GM19023 (cell line): Measurements from ENCODE around the gene HYAL1.
"Not testable (repeated sequence)": the region's sequence is repeated elsewhere in the genome, so short reads cannot be mapped to it uniquely, and the experiment has no call there.

Experiments used
- ATAC-seq: cut with Tn5 transposase; IDR thresholded peaks from one replicate; pipeline ENCODE4 v1.9.1; 2021; ENCODE audit warnings: mild to moderate bottlenecking, moderate library complexity; ENCODE audit not compliant: unreplicated experiment

HYAL1 gene

GRCh38 chr3:50294492-50295403 is 8.6 kb downstream of the HYAL1 start:
- no peak for ATAC-seq

- no peak for ATAC-seq
Measured at GRCh38 chr3:50294089-50294488, 9.3 kb downstream of the HYAL1 start.

DNA sequence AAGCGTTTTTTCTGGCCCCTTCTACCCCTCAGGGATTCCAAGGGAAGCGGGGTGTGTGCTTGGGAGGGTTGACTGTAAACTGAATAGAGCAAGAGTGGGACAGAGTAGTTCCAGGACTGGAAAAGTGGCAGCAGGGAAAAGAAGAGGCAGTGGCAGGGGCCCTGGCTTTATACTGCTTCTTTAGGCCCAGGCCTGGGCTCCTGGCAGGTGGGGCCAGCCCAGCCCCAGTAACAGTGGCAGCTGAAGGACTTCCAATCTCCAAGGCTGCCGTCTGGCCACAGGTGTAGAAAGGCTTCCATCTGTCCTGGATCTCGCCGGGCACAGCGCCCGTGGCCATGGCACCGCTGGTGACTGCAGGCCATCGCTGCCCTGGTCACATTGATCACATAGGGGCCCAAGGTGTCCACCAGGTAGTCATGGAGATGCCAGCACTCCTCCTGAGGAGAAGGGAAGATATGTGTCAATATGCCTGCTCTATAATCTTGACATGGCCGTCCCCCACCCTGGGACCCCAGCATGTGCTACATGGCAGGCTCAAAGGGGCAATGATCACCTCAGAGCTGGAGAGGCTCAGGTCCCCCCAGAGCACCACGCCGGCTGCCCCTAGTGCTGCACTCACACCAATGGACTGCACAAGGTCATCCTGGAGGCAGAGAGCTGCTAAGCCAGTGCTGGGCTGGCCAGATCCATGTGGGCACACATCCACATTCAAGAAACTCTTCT is 10.1 kb downstream of the HYAL1 start:
- no peak for ATAC-seq

DNA sequence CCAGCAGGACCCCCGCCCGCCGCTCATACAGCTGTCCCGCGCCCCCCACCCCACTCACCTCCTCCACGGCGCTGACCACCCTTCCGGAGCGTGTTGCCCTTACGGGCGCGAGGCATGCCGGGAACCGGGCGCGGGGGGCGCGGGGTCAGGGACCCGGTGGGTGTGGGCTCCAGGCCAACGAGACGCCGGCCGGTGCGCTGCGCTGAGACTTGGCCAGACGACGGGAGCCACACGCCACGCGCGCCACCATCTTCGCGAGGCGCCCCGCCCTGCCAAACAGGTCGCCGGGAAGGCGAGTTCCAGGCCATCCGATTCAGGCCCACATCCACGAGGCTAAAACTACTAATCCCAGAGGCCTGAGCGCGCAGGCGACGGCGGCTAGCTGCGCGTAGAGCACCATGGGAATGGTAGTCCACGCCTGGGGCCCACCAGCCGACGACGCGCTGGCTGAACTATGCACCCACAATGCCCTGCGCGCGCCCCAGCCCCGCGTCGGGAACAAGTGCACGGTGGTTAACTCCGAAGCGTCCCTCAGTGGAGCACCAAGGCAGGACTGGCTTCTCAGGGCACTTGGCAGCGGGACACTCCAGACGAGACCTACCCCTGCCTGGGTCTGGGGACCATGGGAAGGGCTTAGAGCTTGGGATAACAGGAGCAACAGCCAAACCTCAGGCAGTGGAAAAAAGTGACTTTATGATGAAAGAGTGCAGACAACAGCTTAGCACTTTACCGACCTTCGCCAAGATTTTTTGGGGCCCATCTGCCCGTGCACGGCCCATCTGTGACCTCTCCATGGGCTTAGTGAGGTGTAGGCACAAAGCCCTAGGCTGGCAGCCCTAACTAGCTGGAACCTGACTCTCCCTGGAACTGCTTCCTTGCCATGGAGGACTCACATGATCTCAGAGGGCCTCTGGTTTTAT is 11.0 kb downstream of the HYAL1 start, which contains the start of gene IFRD2:
Gene IFRD2, minus strand, starts transcription at position 271 of the 920 bp plus-strand sequence. Its CDS starts 155 bp downstream, at position 116.
- peak; percentile 95 for ATAC-seq

DNA sequence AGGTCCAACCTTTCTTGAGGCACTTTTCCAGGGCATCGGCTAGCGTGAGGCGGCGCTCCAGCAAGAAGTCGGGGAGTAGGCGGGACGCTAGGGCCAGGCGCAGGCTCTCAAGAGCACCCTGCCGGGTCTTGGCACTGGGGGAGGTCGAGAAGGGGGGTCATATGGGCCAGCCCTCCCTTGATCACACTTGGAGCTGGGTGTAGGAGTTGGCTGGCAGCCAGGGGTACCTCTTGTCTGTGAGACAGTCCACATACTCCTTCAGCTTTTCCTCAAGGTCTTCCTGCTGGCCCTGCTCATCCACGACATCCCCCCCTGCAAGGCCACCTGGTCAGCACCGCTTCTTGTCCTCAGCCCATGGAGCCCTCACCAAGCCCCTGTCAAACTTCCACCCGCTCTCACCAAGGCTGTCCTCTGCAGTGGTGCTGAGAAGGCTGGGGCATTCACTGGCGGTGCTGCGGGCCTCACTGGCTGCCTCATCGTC is 13.2 kb downstream of the HYAL1 start:
- no peak for ATAC-seq

DNA sequence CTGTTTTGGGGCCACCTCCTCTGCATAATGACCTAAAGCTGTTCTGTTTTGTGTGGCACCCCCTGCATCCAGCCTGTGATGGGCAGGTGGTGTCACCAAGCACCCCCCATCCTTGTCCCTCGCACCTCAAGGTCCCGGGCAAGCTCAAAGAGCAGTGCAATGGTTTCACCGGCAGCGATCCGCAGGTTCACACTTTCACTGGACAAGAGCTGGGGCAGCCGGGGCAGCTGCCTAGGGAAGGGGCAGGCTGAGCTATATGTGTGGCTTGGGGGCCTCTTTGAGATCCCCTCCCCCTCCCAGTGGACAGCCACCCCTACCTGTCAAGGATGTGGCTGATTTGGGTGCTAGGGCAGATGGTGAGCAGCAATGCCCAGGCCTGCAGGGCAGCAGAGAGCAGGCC is 14.2 kb downstream of the HYAL1 start:
- no peak for ATAC-seq

- ATAC-seq: no peak
Measured at GRCh38 chr3:50288387-50289007, 14.9 kb downstream of the HYAL1 start.

- ATAC-seq: no peak
Measured at GRCh38 chr3:50287262-50287661, 16.1 kb downstream of the HYAL1 start.

DNA sequence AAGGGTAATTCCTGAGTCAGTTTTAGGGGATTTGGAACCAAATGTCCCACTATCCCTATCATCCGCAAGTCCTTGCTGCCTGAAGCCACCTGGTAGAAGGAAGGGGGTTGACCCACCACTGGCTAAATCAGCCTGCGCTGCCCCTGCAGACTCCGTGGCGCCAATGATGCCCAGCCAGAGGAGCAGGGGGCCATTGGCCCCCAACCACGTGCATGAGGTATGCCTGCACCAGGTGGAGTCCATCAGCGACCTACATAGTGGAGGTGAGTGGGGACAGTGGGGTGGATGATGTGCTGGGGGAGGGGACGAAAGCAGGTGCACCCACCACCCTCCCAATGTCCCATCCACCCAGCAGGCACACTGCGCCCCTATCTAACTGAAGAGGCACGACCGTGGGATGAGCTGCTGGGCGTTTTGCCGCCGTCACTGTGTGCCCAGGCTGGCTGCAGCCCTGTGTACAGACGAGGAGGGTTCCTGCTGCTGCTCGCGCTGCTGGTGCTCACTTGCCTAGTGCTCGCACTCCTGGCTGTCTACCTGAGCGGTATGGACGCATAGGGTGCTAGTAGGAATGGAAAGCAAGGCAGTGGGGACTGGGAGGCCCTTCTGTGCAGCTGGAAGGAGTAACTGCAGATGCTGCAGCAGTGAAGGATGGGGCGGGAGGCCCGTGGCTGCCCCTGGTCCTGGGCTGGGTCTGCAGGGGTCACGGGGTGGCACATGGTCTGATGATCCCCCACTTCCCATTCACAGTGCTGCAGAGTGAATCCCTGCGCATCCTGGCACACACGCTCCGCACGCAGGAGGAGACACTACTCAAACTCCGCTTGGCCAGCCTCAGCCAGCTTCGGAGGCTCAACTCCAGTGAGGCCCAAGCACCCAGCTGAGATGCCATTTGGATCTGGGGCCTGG is 16.8 kb downstream of the HYAL1 start:
- no peak for ATAC-seq

DNA sequence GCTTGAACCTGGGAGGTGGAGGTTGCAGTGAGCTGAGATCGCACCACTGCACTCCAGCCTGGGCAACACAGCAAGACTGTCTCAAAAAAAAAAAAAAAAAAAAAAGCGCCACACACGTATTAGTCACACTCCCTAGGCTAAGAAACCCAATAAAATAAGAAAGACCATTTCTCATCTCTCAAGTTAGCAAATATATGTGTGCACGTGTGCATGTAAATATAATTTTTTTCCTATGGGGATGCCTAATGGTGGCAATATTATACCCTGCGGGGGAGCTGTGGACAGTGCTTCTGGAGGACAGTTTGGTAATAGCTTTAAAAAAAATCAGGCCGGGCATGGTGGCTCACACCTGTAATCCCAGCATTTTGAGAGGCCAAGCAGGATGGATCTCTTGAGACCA is 19.3 kb downstream of the HYAL1 start:
- ATAC-seq: not testable (repeated sequence)

DNA sequence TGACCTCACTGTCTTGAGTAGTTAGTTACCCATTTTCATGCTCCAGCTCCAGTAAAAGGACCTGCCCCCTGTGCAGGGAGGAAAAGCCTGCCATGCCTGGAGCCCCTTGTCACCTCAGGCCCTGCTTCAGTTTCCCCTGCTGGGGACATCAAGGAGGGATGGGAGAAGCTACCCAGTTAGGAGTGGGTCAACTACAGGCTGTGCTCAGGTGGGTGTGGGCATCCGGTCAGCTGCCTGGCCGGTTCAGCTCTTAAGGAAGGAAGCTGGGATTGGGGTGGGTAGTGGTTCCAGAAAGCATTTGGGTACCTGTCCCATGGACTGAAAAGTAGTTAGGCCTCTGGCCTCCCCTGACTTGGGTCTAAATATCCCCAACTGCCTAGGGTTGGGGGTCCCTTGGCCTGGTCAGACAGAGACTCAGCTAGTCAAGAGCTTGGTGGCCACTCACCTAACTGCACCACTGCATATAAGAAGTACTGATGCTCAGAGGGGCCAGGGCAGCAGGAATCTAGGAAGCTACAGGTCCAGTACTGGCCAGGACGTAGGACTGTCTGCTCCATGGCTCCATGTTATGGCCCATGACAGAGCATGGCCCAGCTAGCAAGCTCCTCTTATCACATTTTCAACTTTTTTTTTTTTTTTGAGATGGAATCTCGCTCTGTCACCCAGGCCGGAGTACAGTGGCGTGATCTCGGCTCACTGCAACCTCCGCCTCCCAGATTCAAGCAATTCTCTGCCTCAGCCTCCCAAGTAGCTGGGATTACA is 23.9 kb downstream of the HYAL1 start:
- no peak for ATAC-seq

- no peak for ATAC-seq
Measured at GRCh38 chr3:50278880-50279224, 24.5 kb downstream of the HYAL1 start, which contains the start of gene LSMEM2. Gene LSMEM2, plus strand, starts transcription at chr3:50279087. Its CDS starts 27 bp downstream, at chr3:50279114.

- no peak for ATAC-seq
Measured at GRCh38 chr3:50278123-50278879, 25.1 kb downstream of the HYAL1 start.

- ATAC-seq: no peak
Measured at GRCh38 chr3:50276762-50277101, 26.6 kb downstream of the HYAL1 start.

- ATAC-seq: no peak
Measured at GRCh38 chr3:50275996-50276761, 27.2 kb downstream of the HYAL1 start.

- no peak for ATAC-seq
Measured at GRCh38 chr3:50275141-50275995, 28.0 kb downstream of the HYAL1 start.
